Coronary artery (tissue), 2 donors: ENCODE measurements around the gene SPAG17.
A peak's percentile ranks its signal among the peaks of the same experiment; 100 is the strongest.

ENCODE experiments used
- DNase-seq: peaks from one replicate; pipeline ENCODE4 v3.0.0-alpha.2; 2017; ENCODE audit warnings: low spot score
- H3K27ac ChIP-seq, 2 donors: fragments of 200-600 bp; sonication (generic); one replicate each; pipeline ENCODE4 v1.5.1; 2016 to 2019
- H3K4me3 ChIP-seq: fragments of 200-600 bp; sonication (generic); 2 replicates; pipeline ENCODE4 v1.5.1; 2016; ENCODE audit warnings: mild to moderate bottlenecking, moderate library complexity
- CTCF ChIP-seq: fragments of 200-600 bp; sonication (generic); IDR thresholded peaks from one replicate; pipeline ENCODE4 v1.5.1; 2019; ENCODE audit warnings: antibody characterized with exemption

SPAG17 gene

GRCh38 chr1:118143831-118144230, 41.2 kb downstream of the SPAG17 start:
- Histone ChIP-seq H3K4me3 (no peak overlapping the region), H3K27ac (no peak overlapping the region)
- no peak for TF ChIP-seq CTCF
- no peak for DNase-seq

GRCh38 chr1:118143121-118143520, 41.9 kb downstream of the SPAG17 start:
- Histone ChIP-seq H3K4me3 (no peak overlapping the region), H3K27ac (no peak overlapping the region)
- no peak for DNase-seq
- TF ChIP-seq CTCF, result no peak

- no peak overlapping the region for H3K27ac ChIP-seq
- TF ChIP-seq CTCF, result no peak
- no peak overlapping the region for H3K4me3 ChIP-seq
- DNase-seq, result no peak
Observed at GRCh38 chr1:118142546-118142945, 42.5 kb downstream of the SPAG17 start.

- no peak for TF ChIP-seq CTCF
- no peak overlapping the region for H3K4me3 ChIP-seq
- DNase-seq, result no peak
- no peak overlapping the region for H3K27ac ChIP-seq
Observed at GRCh38 chr1:118137900-118138299, 47.1 kb downstream of the SPAG17 start.

GRCh38 chr1:118136187-118136941, 48.7 kb downstream of the SPAG17 start:
- DNase-seq, result no peak
- H3K27ac ChIP-seq, result peak overlapping the region in 1 of 2 donors; percentile 14
- TF ChIP-seq CTCF, result no peak

GRCh38 chr1:118132000-118132399, 53.0 kb downstream of the SPAG17 start:
- TF ChIP-seq CTCF, result no peak
- Histone ChIP-seq H3K4me3 (no peak overlapping the region), H3K27ac (no peak overlapping the region)
- DNase-seq, result no peak

More at GRCh38 chr1:118136187-118136941, 48.7 kb downstream of the SPAG17 start:
- no peak overlapping the region for H3K4me3 ChIP-seq

- Histone ChIP-seq H3K27ac (no peak overlapping the region), H3K4me3 (no peak overlapping the region)
- DNase-seq, result no peak
- TF ChIP-seq CTCF, result no peak
Observed at GRCh38 chr1:118128761-118129160, 56.3 kb downstream of the SPAG17 start.
